NCI-H2196 treated with DMSO at 0.1 percent for 48 hours (cell line): ENCODE data around the gene FAM174B.

Experiments used
- DNase-seq: peaks from one replicate; lab custom pipeline; 2025; ENCODE audit not compliant: unreplicated experiment; lab: John Stamatoyannopoulos, UW

FAM174B gene

DNA sequence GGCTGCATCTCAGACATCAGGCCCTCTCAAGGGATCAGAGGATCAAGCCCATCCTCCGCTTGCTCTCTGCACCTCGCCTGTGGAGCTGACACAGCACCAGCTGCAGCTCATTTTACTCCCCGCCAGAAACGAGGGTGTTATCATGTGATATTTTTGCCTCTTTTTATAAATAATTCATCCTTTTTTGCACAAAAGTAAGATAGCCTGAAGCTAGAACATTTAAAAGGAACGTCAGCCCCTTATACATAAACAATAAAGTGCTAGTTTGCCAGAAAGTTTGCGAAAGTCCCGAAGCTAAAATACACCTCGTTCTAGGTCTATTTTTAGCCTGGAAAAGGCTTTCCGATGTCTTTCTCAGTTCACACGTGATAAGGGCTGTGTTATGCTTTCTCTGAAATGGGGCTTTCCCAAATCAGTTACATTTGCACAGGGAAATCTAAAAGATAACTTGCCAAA, 9.6 kb upstream of the FAM174B start:
- DNase-seq = no peak

DNA sequence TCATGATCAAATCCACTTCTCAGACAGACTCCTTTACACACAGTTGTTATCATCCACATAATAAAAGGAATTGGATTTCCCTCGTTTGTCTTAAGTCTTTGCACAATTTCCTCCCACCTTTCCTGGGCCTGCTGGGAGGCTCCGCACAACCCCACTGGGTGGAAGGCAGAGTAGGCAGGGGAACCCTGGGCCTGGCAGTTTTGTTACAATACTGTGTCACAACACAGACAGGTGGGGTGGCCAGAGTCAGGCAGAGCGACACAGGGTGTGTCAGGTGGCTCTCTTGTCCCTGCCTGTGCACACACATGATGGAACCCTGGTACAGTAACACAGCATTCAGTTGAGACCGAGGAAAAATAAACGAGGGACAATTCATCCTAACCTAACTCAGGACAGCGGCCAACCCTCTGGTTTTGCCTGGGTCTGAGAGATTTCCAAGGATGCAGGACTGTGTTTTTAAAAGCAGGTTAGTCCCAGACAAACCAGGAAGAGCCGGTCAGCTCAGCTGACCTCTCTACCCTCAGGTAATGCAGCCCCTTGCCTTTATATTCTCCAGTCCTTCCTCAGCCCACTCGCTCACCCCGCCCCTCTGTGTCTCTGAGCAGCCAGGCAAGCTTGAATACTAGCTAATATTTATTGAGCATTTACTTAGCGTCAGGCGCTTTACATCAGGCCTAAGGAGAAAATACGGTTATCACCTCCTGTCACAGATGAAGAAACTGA, 8.8 kb upstream of the FAM174B start:
- DNase-seq = no peak

DNA sequence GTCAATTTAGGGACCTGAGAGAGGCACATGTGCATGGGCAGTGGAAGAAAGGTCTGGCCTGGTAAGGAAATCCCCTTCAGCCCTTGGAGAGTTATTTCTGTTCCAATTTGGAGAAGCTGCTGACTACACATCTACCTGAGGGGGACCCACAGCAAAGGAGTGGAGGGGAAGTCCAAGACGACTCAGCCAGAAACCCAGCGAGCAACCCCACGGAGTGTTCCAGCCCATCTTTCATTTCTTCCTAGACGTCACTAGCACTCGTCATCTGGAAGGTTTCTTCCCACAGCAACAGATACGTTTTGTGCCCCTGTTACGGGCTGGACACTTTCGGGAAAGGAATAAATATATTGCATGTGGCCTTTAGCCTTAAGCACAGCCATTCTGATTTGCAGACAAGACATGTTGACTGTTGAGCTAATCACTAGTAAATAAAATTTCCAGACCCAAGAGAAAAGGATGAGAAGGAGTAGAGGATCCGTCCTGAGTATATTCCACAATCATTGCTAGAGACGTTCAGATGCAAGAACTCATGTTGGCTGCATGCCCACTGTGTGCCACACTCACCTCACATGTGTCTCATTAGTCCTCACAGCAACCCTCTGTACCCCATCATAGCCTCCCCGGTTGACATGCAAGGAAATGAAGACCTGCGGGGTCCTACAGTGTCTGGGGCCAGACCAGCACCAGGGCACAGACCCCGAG, 7.8 kb upstream of the FAM174B start:
- DNase-seq = no peak

DNA sequence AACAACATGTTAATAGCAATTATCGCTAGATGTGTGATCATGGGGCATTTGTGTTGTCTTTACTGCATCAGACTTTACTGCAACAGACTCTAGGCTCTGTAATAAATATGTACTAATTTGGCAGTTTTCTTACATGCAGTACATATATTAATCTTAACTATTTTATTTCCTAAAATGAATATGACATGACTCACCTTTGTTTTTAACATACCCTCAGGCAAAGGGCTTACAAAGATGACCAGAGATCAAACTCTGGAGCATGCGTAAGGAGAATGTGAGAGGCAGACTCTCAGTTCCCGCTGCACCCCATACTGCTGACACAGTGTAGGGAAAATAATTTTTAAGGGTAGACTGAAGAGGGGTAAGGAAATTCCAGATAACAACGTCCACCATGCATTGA, 7.2 kb upstream of the FAM174B start:
- no peak for DNase-seq

DNA sequence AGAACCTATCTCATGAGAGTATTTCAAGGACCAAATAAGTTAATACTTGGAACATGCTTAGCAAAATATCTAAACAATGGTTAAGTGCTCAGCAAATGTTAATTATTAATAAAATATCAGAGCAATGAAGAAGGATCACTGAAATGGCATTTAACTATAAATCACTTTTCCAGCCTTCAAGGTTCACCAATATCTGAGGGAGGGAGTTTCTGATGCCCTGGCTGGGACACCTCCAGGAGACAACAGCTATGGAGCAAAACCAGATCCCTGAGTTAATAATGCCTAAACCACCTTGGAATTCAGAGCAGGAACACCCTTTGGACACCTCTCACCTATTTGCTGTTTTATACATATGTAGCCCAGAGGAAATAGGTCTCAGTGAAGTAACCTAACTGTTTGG, 6.4 kb upstream of the FAM174B start:
- no peak for DNase-seq

DNA sequence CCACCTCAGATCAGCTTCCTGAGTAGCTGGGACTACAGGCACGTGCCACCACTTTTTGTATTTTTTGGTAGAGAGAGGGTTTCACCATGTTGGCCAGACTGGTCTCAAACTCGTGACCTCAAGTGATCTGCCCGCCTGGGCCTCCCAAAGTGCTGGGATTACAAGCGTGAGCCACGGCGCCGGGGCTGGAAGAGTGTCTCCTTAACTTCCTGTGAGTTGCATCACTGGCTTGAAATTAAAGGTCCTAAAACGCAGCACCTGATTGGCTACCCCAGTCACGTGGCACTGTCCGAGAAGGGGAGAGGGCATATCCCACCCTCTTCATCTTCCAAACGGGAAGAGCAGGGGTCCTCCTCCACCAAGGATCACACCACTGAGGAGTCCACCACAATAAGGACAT, 5.5 kb upstream of the FAM174B start:
- no peak for DNase-seq

DNA sequence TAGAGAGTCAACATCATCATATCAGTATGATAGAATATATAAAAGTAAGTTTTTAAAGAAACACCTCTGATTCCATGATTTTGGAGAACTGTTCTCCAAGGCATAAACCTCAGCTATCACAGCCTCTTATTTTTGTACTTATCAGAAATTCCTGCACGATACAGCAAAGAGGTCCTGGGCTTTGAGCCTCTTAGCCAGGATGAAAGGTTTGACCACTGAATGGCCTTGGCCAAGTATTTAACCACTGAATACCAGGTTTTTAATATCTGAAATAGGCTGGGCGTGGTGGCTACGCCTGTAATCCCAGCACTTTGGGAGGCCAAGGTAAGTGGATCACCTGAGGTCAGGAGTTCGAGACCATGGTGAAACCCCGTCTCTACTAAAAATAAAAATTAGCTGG, 1.9 kb upstream of the FAM174B start:
- no peak for DNase-seq

DNA sequence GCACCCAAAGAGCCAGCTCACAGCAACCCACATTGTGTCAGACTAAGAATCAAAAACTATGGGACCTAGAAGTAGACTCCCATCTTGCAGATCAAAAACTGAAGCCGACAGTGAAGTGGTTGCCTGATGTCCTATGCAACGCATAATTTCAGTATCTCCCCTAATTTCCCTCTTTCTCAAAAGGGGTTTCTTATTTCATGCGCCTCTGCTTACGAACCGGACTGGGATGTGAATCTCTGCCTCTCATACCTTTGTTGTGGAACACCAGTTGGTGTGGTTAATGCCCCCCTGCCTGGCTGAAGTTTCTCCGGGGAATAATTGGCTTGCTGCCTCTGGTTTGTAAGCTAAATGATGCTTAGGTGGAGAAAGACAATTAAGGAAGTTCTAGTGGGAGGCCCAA, 514 bp upstream of the FAM174B start:
- DNase-seq = no peak

DNA sequence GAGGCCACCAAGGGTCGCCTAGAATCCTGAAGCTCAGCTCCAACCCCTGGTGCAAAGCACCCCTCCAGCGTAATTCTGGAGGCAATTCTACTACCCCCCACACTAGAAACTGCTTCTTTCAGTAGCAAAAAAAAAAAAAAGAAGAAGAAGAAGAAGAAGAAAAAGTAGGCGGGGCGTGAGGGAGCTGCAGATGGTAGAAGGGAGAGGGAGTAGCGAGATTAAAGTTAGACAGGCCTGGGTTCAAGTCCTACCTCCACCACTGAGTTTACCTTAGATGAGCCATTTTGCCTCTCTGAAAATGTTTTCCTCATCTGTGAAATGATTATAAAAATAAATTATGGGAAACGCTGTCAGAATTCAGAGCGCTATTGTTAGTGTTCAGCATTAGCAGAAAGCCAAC, 913 bp downstream of the FAM174B start:
- DNase-seq = no peak

DNA sequence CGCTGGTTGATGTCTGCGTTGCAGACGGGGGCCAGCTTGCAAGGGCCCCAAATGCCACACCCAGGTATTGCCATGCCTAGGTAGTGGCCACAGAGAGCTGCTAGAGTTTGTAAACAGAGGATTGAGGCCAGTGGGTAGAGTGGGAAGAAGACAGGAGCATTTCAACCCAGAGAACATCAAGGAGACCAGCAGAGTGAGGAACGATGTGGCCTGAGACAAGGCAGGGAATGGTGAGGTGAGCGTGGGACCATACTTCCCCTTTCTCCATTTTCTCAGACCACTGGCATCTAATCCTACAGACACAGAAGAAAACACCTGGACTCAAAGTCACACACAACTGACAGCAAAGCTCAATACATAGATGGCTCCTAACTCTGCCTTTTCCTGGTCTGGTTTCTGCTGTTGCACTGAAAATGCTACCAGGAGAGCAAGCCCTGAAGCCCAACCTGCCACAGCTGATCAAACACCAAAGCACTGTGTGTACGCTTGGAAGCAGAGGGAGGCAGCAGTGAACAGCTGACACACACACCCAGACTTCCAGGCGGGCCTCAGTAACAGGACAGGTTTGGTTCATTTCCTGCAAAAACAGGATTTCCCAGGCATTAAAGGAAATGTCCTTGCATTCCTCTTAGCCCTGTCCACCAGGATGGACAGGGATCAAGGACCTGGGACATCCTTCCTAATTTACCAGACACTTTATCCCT, 1.6 kb downstream of the FAM174B start:
- DNase-seq = peak; percentile 16

DNA sequence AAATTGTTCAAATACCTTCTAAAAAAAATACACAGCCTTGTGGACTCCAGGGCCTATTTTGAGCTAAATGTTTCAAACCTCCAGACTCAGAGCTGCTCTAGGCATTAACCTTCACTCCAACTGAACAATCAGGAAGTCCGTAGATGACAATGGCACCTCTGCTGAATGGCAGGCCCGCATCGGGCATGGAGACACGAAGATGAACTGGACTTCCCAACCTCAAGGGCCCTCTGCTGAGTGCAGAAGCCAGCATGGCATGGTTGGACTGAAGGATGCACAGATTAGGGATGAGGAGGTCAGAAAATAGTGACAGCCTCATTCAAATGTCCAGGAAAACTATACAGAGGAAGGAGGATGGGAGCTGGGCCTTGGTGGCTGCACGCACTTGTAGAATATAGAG, 2.2 kb downstream of the FAM174B start:
- DNase-seq = no peak

DNA sequence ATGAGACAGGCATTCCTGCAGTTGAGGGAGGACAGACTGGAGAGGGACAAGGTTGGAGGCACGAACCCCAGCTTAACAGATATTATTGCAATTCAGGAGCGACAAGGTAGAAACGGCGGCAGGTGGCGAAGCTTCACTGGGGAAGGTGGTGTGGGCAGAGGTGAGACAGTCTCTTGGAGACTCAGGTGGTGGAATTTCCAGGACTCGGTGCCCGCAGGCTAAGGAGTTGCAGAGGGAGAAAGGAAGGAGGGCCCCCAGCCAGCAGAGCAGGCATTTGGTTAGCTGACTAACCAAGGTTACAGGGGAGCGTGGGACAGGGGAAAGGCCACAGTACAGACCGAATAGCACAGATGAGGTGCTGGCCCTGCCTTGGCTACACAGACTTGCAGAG, 3.0 kb downstream of the FAM174B start:
- DNase-seq = no peak

DNA sequence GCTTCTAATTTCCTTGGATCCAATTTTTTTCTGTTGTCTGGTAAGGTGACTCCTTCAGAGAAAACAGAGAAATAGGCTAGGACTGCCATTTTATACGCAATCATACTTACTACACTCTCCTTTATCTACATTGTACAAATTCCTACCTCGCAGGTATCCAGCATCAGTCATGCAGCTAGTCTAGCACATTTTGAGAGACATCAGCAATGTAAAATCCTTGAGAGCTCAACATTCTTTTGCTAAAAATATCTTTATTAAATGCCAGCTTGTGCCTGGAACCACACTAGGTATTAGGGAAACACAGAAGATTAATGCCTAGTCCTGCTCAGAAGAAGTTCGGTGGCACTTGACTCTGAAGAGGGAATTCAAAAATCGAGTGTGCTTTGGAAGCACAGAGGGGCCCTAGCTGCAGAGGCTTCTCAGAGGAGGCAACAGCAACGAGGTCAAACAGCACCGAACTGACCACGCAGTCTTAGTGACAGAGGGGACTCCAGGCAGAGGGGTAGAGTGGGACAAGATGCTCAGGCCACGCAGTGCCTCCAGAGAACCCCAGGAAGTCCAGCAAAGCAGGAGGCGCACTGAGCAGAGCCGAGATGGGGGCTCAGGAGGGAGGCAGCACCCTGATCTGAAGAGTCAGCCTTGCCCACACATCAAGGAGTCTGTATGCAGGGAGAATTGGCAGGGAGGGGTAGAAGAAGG, 3.5 kb downstream of the FAM174B start:
- DNase-seq = no peak

DNA sequence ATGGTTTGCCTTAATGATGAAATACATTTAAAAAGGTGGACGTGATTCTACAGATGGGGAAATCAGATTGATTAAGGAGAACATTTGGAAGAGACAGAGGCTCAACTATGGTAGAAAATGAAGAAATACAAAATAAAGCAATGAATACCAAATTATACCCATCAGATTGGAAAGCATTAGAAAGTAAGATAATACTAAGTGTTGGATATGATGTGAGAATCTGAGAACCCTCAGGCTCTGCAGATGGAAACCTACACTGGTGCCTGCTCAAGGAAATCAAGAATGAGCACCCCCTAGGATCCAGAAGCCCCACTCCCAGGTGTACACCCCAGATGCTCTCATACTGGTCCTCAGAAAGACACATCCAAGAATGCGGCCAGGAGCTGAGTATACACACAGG, 4.6 kb downstream of the FAM174B start:
- DNase-seq = no peak

DNA sequence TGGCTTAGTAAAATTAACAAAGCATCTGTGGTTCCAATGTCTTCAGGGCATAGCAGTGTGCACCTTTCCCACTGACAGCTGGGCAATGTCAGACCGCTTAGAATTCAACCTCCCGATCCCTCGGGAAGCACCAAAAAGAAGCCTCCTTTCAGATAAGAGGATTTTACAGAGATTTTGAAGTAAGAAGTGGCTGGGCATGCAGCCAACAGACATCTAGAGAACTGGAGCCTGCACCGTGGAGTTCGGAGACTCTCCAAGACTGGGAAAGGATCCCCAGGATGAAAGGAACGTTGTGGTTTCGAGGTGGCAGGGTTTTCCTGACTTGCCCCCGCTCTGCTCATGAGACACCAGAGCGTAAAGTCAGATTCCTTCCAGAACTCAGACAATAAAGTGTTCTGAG, 5.3 kb downstream of the FAM174B start:
- DNase-seq = no peak

DNA sequence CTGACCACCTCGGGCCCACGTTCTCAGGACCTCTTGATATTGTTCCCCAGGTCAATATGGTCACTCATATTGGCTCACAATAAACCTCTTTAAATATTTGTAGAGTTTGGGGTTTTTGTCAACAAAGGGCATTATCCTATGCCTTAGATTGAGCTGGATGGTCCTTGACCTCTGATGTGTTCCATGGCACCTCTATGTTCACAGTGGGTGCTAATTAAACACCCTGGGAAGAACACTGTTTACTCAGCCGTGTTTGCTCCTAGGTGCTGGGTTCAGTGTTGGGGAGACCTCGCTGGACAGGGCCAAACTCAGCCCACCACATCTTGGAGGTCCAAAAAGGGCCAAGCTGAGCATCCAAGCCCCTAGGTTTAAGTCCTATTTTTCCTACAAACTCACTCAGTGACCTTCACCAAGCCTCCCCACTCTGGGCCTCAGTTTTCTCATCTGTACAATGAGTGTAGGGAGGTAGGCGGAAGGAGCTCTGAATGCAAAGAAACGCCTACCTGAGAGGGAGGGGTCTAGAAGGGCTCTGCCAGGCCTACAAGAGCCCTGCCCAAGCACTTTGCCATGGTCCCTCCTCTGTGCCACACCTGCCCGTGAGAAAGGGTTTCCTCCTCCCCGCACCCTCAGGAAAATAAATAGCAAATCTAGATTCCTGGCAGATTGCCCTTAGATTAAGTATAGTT, 7.2 kb downstream of the FAM174B start:
- DNase-seq = no peak

DNA sequence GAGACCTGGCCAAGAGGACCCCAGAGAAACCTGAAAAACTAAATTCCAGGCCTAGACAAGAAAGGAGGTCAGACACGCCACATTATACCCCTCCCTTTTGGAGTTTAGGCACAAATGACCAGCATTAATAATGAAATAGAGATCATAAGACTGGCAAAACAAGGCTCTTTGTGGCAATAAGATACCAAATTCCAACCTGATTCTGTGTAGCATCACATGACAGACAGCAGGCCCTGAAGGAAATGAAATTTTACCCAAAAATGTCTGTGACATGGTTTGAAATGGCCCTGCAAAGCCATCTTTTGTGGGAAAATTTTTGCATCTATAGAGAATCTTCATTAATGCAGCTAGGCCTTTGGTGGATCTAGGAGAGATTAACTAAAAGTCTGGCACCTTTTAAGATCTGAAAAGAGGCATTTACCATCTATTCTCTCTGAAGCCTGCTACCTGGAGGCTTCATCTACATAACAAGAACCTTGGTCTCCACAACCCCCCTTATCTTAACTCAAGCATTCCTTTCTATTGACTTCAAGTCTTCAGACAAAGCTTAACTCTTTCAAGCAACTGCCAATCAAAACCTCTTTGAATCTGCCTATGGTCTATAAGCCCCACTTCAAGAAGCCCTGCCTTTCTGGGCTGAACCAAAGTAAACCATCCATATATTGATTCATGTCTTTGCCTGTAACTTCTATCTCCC, 8.0 kb downstream of the FAM174B start:
- no peak for DNase-seq

DNA sequence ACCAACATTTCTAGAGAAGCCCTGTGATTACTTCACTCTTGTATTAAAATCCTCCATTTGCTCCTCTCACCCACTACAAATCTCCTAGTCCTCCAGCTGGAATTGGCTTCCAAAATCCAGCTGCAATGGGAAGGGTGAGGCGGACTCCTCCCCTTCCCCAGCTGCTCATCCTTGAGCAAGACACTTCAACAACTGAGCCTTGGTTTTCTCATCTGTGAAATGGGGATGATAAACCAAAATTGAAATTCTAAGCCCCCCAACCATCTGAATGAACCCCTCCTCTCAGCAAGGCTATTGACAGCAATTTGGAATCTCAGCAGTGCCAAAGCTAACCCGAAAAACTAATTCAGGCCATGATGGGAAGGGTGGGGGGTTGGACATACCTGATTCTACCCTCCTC, 9.4 kb downstream of the FAM174B start:
- DNase-seq = no peak

DNA sequence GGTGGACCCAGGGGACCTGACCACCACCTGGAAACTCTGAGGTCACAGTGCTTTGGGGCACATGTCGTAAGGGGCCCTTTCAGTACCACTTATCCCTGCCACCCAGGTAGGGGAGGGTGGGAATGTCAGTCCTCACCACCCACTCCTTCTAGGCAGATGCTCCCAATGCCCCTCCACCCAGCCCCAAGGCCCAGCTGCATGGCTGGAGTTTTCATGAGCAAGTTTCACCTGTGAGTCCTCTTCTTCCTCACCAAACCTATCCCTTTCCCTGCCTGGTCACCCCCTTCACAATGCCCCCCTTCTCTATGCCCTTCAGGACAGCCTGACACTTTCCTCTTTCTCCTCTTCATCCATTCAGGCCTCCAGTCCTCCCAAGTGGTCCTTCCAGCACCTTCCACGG, 9.8 kb downstream of the FAM174B start:
- DNase-seq = no peak

DNA sequence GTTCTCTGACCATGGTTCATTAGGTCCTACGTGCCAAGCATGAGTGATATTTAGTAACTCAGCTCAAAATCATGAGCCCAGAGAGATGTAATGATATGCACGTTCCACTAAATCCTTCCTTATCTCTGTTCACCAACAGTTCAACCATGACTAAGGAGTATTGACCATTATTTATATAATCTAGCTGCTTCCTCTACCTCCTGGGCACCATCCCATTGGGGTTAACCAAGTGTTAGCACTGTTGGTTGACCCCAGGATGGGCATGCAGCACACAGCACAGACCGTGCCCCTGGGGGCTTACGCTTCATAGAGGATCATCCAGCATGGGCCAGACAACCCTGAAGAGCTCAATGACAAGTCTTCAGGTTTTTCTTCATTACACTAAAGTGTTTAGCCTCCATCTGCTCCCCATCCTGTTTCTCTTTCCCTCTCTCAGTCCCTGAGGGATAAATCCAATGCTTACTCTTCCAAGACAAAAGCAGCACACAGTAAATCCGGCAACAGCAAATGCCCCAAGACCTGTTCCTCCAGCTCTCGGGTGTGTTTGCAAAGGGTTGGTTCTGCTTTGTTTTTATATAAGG, 10.4 kb downstream of the FAM174B start:
- no peak for DNase-seq
